Hepatocyte (in vitro differentiated cells): ENCODE data around the gene PPP2R2C.

Experiments used
- CTCF ChIP-seq: fragments of 200-600 bp; sonication (generic); IDR thresholded peaks from 2 replicates; pipeline ENCODE4 v1.5.1; 2016; ENCODE audit warnings: antibody characterized with exemption, mild to moderate bottlenecking; ENCODE audit not compliant: poor library complexity
- EZH2 ChIP-seq: fragments of 200-600 bp; sonication (generic); IDR thresholded peaks from 2 replicates; pipeline ENCODE4 v1.6.1; 2016; ENCODE audit warnings: antibody characterized with exemption, mild to moderate bottlenecking, borderline replicate concordance
- EZH2phosphoT487 ChIP-seq: fragments of 200-600 bp; sonication (generic); IDR thresholded peaks from one replicate; pipeline ENCODE4 v1.6.1; 2018; ENCODE audit warnings: antibody characterized with exemption, mild to moderate bottlenecking, low read depth, moderate library complexity; ENCODE audit not compliant: unreplicated experiment, severe bottlenecking

GRCh38 chr4:6468376-6468775 is 4.0 kb downstream of the PPP2R2C start:
- TF ChIP-seq EZH2phosphoT487 (no peak), CTCF (no peak), EZH2 (no peak)
